HEK293 (cell line): Measurements from ENCODE around the gene CAPSL.

ENCODE experiments used
- CTCF ChIA-PET: fragments of 350-600 bp; formaldehyde crosslinking; extraction: SDS; loops from one replicate; lab custom pipeline; 2021; ENCODE audit warnings: antibody characterized with exemption; lab: Yijun Ruan, JAX
- POLR2A ChIA-PET: fragments of 300-600 bp; formaldehyde crosslinking; extraction: SDS; loops from one replicate; lab custom pipeline; 2020; ENCODE audit warnings: antibody characterized with exemption, inconsistent platforms; lab: Yijun Ruan, JAX
- H3K27ac ChIP-seq: fragments of 200-500 bp; sonication (Bioruptor generic); 2 replicates; pipeline ENCODE4 v1.5.1; 2014; ENCODE audit warnings: low read depth, low read length, control low read depth, inconsistent platforms; ENCODE audit errors: extremely low read depth
- H3K36me3 ChIP-seq, 2 experiments: fragments of 200-500 bp in 1 of 2; sonication (Bioruptor generic) in 1 of 2; 1 replicate in 1 of 2; 2 replicates in 1 of 2; pipeline ENCODE4 v1.5.1; 2014 to 2017; ENCODE audit warnings: inconsistent platforms in 2 of 2, low read length in 2 of 2; ENCODE audit not compliant: control insufficient read depth in 2 of 2, insufficient read depth in 1 of 2
- H3K4me1 ChIP-seq: fragments of 200-500 bp; sonication (Bioruptor generic); 2 replicates; pipeline ENCODE4 v1.5.1; 2014; ENCODE audit warnings: mild to moderate bottlenecking, low read length, inconsistent platforms; ENCODE audit not compliant: control insufficient read depth, insufficient read depth
- H3K4me3 ChIP-seq: 2 replicates; pipeline ENCODE4 v1.5.1; 2011; ENCODE audit warnings: low read depth, mild to moderate bottlenecking, control low read depth, low read length, moderate library complexity
- H3K9me3 ChIP-seq: fragments of 200-500 bp; sonication (Bioruptor generic); 2 replicates; pipeline ENCODE4 v1.5.1; 2014; ENCODE audit warnings: low read depth, low read length, inconsistent platforms; ENCODE audit not compliant: control insufficient read depth, insufficient read depth
- KLF10 ChIP-seq: fragments of 450-650 bp; IDR thresholded peaks from 2 replicates; pipeline ENCODE4 v1.5.1; 2018; ENCODE audit warnings: missing biosample characterization, mild to moderate bottlenecking, missing genetic modification characterization
- SP7 ChIP-seq: fragments of 450-650 bp; formaldehyde crosslinking; IDR thresholded peaks from 2 replicates; pipeline ENCODE4 v1.5.1; 2016; ENCODE audit warnings: missing biosample characterization, missing genetic modification characterization
- ZFP3 ChIP-seq: fragments of 450-650 bp; formaldehyde crosslinking; IDR thresholded peaks from 2 replicates; pipeline ENCODE4 v1.5.1; 2016; ENCODE audit warnings: low read depth, missing biosample characterization, missing genetic modification characterization
- ZNF10 ChIP-seq: fragments of 450-650 bp; formaldehyde crosslinking; IDR thresholded peaks from 2 replicates; pipeline ENCODE4 v1.5.1; 2017; ENCODE audit warnings: missing biosample characterization, missing genetic modification characterization
- ZNF112 ChIP-seq: fragments of 450-650 bp; formaldehyde crosslinking; IDR thresholded peaks from 2 replicates; pipeline ENCODE4 v1.5.0; 2017; ENCODE audit warnings: missing biosample characterization, missing genetic modification characterization
- ZNF169 ChIP-seq: fragments of 450-650 bp; formaldehyde crosslinking; IDR thresholded peaks from 2 replicates; pipeline ENCODE4 v1.5.1; 2016; ENCODE audit warnings: missing biosample characterization, missing genetic modification characterization
- ZNF223 ChIP-seq: fragments of 450-650 bp; formaldehyde crosslinking; IDR thresholded peaks from 2 replicates; pipeline ENCODE4 v1.5.1; 2016; ENCODE audit warnings: missing biosample characterization, missing genetic modification characterization
- ZNF391 ChIP-seq: fragments of 450-650 bp; formaldehyde crosslinking; IDR thresholded peaks from 2 replicates; pipeline ENCODE4 v1.5.1; 2016; ENCODE audit warnings: low read depth, missing biosample characterization, missing genetic modification characterization, borderline replicate concordance
- ZNF521 ChIP-seq: fragments of 450-650 bp; formaldehyde crosslinking; IDR thresholded peaks from 2 replicates; pipeline ENCODE4 v1.5.1; 2017; ENCODE audit warnings: missing biosample characterization, mild to moderate bottlenecking, missing genetic modification characterization
- ZNF530 ChIP-seq: fragments of 450-650 bp; formaldehyde crosslinking; IDR thresholded peaks from 2 replicates; pipeline ENCODE4 v1.5.1; 2016; ENCODE audit warnings: low read depth, missing biosample characterization, missing genetic modification characterization
- ZNF558 ChIP-seq: fragments of 450-650 bp; formaldehyde crosslinking; IDR thresholded peaks from 2 replicates; pipeline ENCODE4 v1.5.1; 2016; ENCODE audit warnings: missing biosample characterization, missing genetic modification characterization
- ZNF560 ChIP-seq: fragments of 450-650 bp; formaldehyde crosslinking; IDR thresholded peaks from 2 replicates; pipeline ENCODE4 v1.5.1; 2017; ENCODE audit warnings: missing biosample characterization, missing genetic modification characterization, borderline replicate concordance
- ZNF660 ChIP-seq: fragments of 450-650 bp; IDR thresholded peaks from 2 replicates; pipeline ENCODE4 v1.5.1; 2018; ENCODE audit warnings: missing biosample characterization, mild to moderate bottlenecking, missing genetic modification characterization
- ZNF670 ChIP-seq: fragments of 450-650 bp; formaldehyde crosslinking; IDR thresholded peaks from 2 replicates; pipeline ENCODE4 v1.5.1; 2016; ENCODE audit warnings: missing biosample characterization, missing genetic modification characterization, low read depth
- ZNF792 ChIP-seq: fragments of 450-650 bp; formaldehyde crosslinking; IDR thresholded peaks from 2 replicates; pipeline ENCODE4 v1.5.1; 2016; ENCODE audit warnings: missing biosample characterization, missing genetic modification characterization
- ZSCAN23 ChIP-seq: fragments of 450-650 bp; formaldehyde crosslinking; IDR thresholded peaks from 2 replicates; pipeline ENCODE4 v1.5.1; 2016; ENCODE audit warnings: missing biosample characterization, missing genetic modification characterization
- TF ChIP-seq, protein P1 (sequence below): fragments of 450-650 bp; formaldehyde crosslinking; IDR thresholded peaks from 2 replicates; pipeline ENCODE4 v1.5.1; 2016; ENCODE audit warnings: missing biosample characterization, missing genetic modification characterization
- TF ChIP-seq, protein P2 (sequence below): fragments of 450-650 bp; formaldehyde crosslinking; IDR thresholded peaks from 2 replicates; pipeline ENCODE4 v1.5.1; 2016; ENCODE audit warnings: missing biosample characterization, missing genetic modification characterization, borderline replicate concordance
- TF ChIP-seq, protein P3 (sequence below): fragments of 450-650 bp; formaldehyde crosslinking; IDR thresholded peaks from 2 replicates; pipeline ENCODE4 v1.5.1; 2016; ENCODE audit warnings: missing biosample characterization, missing genetic modification characterization
- TF ChIP-seq, protein P4 (sequence below): fragments of 450-650 bp; formaldehyde crosslinking; IDR thresholded peaks from 2 replicates; pipeline ENCODE4 v1.5.1; 2016; ENCODE audit warnings: missing biosample characterization, missing genetic modification characterization

Gene CAPSL

DNA sequence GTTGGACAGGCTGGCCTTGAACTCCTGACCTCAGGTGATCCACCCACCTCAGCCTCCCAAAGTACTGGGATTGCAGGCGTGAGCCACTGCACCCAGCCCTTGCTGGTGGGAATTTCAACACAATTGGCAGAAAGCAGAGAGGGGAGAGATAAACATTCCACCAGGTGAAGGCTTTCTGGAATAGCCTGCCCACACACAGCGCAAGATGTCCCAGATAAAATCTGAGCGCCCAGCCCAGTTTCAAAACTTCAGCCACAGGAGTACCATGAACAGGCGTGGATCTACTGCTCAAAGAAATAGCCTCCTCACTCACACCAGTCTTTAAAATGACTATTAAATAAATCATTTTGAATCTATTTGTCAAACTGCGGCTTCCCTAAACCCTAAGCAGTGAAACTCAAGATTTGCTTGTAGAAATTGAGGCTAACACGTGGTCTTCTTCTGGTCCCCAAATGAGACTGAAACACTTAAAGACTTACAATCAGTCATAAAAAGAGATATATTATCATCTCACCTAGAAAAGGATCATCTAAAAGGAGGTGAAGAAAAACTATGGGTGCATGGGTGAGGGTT lies 34.7 kb downstream of the CAPSL start:
- no peaks in the 10 kb centered on the region; the same call in 1 of the 2 replicates for H3K9me3 ChIP-seq
- TF ChIP-seq, protein P1, sequence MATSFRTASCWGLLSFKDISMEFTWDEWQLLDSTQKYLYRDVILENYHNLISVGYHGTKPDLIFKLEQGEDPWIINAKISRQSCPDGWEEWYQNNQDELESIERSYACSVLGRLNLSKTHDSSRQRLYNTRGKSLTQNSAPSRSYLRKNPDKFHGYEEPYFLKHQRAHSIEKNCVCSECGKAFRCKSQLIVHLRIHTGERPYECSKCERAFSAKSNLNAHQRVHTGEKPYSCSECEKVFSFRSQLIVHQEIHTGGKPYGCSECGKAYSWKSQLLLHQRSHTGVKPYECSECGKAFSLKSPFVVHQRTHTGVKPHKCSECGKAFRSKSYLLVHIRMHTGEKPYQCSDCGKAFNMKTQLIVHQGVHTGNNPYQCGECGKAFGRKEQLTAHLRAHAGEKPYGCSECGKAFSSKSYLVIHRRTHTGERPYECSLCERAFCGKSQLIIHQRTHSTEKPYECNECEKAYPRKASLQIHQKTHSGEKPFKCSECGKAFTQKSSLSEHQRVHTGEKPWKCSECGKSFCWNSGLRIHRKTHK: no peak
- TF ChIP-seq ZNF521 (tag by site-specific recombination) (no peak), ZNF10 (tag by site-specific recombination) (no peak), ZNF391 (no peak), ZSCAN23 (tag by site-specific recombination) (no peak), ZNF558 (tag by site-specific recombination) (no peak), ZFP3 (tag by site-specific recombination) (no peak), SP7 (tag by site-specific recombination) (no peak), ZNF530 (tag by site-specific recombination) (no peak), ZNF223 (tag by site-specific recombination) (no peak), ZNF660 (tag by site-specific recombination) (no peak), ZNF560 (tag by site-specific recombination) (no peak), ZNF112 (tag by site-specific recombination) (no peak), KLF10 (no peak), ZNF792 (tag by site-specific recombination) (no peak), ZNF670 (tag by site-specific recombination) (no peak), ZNF169 (tag by site-specific recombination) (no peak)
- TF ChIP-seq, protein P2, sequence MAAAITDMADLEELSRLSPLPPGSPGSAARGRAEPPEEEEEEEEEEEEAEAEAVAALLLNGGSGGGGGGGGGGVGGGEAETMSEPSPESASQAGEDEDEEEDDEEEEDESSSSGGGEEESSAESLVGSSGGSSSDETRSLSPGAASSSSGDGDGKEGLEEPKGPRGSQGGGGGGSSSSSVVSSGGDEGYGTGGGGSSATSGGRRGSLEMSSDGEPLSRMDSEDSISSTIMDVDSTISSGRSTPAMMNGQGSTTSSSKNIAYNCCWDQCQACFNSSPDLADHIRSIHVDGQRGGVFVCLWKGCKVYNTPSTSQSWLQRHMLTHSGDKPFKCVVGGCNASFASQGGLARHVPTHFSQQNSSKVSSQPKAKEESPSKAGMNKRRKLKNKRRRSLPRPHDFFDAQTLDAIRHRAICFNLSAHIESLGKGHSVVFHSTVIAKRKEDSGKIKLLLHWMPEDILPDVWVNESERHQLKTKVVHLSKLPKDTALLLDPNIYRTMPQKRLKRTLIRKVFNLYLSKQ (tag by site-specific recombination): no peak
- TF ChIP-seq, protein P3, sequence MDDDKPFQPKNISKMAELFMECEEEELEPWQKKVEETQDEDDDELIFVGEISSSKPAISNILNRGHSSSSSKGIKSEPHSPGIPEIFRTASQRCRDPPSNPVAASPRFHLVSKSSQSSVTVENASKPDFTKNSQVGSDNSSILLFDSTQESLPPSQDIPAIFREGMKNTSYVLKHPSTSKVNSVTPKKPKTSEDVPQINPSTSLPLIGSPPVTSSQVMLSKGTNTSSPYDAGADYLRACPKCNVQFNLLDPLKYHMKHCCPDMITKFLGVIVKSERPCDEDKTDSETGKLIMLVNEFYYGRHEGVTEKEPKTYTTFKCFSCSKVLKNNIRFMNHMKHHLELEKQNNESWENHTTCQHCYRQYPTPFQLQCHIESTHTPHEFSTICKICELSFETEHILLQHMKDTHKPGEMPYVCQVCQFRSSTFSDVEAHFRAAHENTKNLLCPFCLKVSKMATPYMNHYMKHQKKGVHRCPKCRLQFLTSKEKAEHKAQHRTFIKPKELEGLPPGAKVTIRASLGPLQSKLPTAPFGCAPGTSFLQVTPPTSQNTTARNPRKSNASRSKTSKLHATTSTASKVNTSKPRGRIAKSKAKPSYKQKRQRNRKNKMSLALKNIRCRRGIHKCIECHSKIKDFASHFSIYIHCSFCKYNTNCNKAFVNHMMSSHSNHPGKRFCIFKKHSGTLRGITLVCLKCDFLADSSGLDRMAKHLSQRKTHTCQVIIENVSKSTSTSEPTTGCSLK (tag by site-specific recombination): no peak
- TF ChIP-seq, protein P4, sequence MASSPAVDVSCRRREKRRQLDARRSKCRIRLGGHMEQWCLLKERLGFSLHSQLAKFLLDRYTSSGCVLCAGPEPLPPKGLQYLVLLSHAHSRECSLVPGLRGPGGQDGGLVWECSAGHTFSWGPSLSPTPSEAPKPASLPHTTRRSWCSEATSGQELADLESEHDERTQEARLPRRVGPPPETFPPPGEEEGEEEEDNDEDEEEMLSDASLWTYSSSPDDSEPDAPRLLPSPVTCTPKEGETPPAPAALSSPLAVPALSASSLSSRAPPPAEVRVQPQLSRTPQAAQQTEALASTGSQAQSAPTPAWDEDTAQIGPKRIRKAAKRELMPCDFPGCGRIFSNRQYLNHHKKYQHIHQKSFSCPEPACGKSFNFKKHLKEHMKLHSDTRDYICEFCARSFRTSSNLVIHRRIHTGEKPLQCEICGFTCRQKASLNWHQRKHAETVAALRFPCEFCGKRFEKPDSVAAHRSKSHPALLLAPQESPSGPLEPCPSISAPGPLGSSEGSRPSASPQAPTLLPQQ (tag by site-specific recombination): no peak
- ChIA-PET CTCF (interaction anchor here (0.7 to 1.1 kb wide), 2 partner anchors 21 to 24 kb away, joined by 3 read pairs; no protein-coding TSS in a partner anchor), POLR2A (no interaction called here)
- H3K4me1 ChIP-seq: no peaks in the 10 kb centered on the region
- no peak overlapping the region for H3K4me3 ChIP-seq
- no peaks in the 10 kb centered on the region for H3K36me3 ChIP-seq
- no peak overlapping the region for H3K27ac ChIP-seq
